Astrocyte of the cerebellum (primary cell): Measurements from ENCODE around the gene EPGN.

Experiments
- DNase-seq: peaks from one replicate; pipeline ENCODE4 v3.0.0-alpha.2; 2011; ENCODE audit warnings: low read depth
- H3K4me3 ChIP-seq: 2 replicates; pipeline ENCODE4 v1.5.1; 2011; ENCODE audit warnings: mild to moderate bottlenecking, low read depth, low read length, moderate library complexity
- CTCF ChIP-seq: IDR thresholded peaks from 2 replicates; pipeline ENCODE4 v1.5.1; 2012; ENCODE audit warnings: low read length, low read depth, moderate library complexity, mild to moderate bottlenecking; ENCODE audit errors: missing control alignments
- in situ Hi-C: cut with HindIII; loops from 2 replicates; pipeline ENCODE4 v1.10.0; 2017; ENCODE audit warnings: low sequenced_read_pairs

The EPGN gene

GRCh38 chr4:74364256-74364651 is 56.0 kb downstream of the EPGN start:
- no peak for DNase-seq
- in situ Hi-C loops, result no loop called here
- no peak for TF ChIP-seq CTCF
- H3K4me3 ChIP-seq, result no peak overlapping the region

GRCh38 chr4:74364652-74365491 is 56.6 kb downstream of the EPGN start, which contains the start of gene EREG:
EREG (plus strand) TSS chr4:74365145; CDS start chr4:74365309, 164 bp downstream.
- in situ Hi-C loops, result no loop called here
- peak within 1 kb of the TSS; percentile 42 for H3K4me3 ChIP-seq
- no peak for DNase-seq
- no peak for TF ChIP-seq CTCF

- DNase-seq, result no peak
- in situ Hi-C loops, result no loop called here
- H3K4me3 ChIP-seq, result no peak overlapping the region
Observed at GRCh38 chr4:74365761-74366160, 57.5 kb downstream of the EPGN start.

More at GRCh38 chr4:74365761-74366160, 57.5 kb downstream of the EPGN start:
- no peak for TF ChIP-seq CTCF
